22Rv1 (cell line): ENCODE measurements around the gene EEF1AKMT3.

Experiments
- CTCF ChIP-seq: fragments of 450-650 bp; IDR thresholded peaks from 2 replicates; pipeline ENCODE4 v1.5.1; 2017; ENCODE audit warnings: mild to moderate bottlenecking
- ZFX ChIP-seq: fragments of 450-650 bp; IDR thresholded peaks from 2 replicates; pipeline ENCODE4 v1.6.1; 2017; ENCODE audit warnings: antibody characterized with exemption, borderline replicate concordance

GRCh38 chr12:57763881-57764661, 8.3 kb upstream of the EEF1AKMT3 start:
- TF ChIP-seq CTCF (no peak), ZFX (no peak)
